ENCODE results near the gene INF2. TPM values are rescaled to one million over a fixed set of nuclear protein-coding genes. Genes with fewer than 3 reads are reported as not detected.
"Not testable (repeated sequence)": the region's sequence is repeated elsewhere in the genome, so short reads cannot be mapped to it uniquely, and the experiment has no call there.

The INF2 gene
- total and polyA plus RNA-seq, 2 donors (not counting 3 experiments of a cell fraction or from before 2014, with no cell fraction given): 55.3 to 124 TPM

DNA sequence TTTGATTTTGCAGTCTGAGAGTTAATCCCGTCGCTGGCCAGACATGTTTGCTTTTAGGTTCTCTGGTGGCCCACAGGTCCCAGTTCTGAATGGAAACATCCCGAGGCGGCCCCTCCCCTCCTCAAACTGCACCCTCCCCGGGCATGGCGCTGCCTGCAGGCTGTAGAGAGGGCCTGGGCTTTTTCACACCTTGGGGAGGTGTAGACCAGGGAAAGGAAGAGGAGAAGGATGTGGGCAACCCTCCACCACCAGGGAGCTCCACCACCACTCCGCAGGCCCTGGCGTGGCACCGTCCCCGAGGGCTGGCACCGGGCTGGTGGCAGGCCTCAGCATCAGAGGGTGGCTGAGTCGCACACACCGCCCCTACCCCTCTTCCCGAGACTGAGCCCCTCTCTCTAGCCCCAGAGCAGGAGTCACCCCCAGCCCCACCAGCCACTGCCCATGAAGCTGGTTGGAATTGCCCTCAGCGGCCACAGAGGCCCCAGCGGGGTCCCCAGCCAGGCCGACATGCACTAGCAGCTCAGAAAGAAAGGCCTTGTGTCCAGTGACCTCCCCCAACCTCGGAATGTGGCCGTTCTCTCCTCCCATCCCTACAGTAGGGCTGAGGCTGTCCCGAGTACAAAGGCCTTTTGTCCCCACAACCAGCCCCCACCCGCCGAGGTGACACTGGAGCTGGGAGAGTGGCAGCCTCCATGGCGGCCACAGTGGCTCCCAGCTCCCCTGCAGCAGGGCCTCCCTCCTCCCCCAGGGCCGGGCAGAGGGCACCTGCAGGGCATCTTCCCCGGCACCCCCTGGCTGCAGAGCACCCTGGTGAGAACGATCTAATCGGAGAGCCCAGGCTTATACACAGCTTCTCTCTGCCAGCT lies 23.5 kb upstream of the INF2 start:
- CTCF ChIA-PET: interaction anchor here (0.7 to 2.2 kb wide), 13 partner anchors 9 to 588 kb away, joined by 3 to 30 read pairs (median 8); no protein-coding TSS in a partner anchor
- peaks cover 4% of the 10 kb centered on the region for H3K4me1 ChIP-seq (ENCODE audit: control insufficient read depth, extremely low read depth, insufficient read depth, low read length)
- H3K27me3 ChIP-seq (ENCODE audit: control insufficient read depth in 2 of 2, insufficient read depth in 2 of 2, low read length in 2 of 2): no peaks in the 10 kb centered on the region
- POLR2A ChIA-PET: interaction anchor here (1.0 kb wide), 1 partner anchor 15 kb away, joined by 4 read pairs; no protein-coding TSS in a partner anchor
- H3K9me3 ChIP-seq (replicated peaks; ENCODE audit: control insufficient read depth, insufficient read depth, low read length): no peaks in the 10 kb centered on the region
- no peaks in the 10 kb centered on the region for H3K9me1 ChIP-seq (replicated peaks; ENCODE audit: control insufficient read depth, extremely low read depth, insufficient read depth, low read length)
- BruUV-seq (replicated peaks): no TSS peak
- no peaks in the 10 kb centered on the region for H3K36me3 ChIP-seq (ENCODE audit: control insufficient read depth in 2 of 2, extremely low read depth in 1 of 2, insufficient read depth in 2 of 2, low read length in 2 of 2)
- FAIRE-seq (no peak), DNase-seq (ENCODE audit: low read depth, low spot score) (peak; percentile 53)
- no peaks in the 10 kb centered on the region for H4K20me1 ChIP-seq (replicated peaks; ENCODE audit: control insufficient read depth, extremely low read depth, insufficient read depth, low read length)
- H3K79me2 ChIP-seq (ENCODE audit: control insufficient read depth, insufficient read depth, low read length): no peaks in the 10 kb centered on the region
- H3K4me3 ChIP-seq (replicated peaks in 1 of 3; ENCODE audit: insufficient read depth in 1 of 3, low read depth in 1 of 3, low read length in 3 of 3): no peak overlapping the region
- peak overlapping the region; percentile 60 for H2AFZ ChIP-seq (ENCODE audit: low read depth, low read length)
- no peak overlapping the region for H3K9ac ChIP-seq (replicated peaks; ENCODE audit: extremely low read depth, insufficient read depth, low read length)
- intact Hi-C loops (cut with micrococcal nuclease) (loop anchor here (1.0 to 2.0 kb wide), 3 partner anchors 11 to 42 kb away; partner anchors contain the start of gene INF2), dilution Hi-C loops (cut with MboI; ENCODE audit: extremely low pct_ligation_motif_present, low sequenced_read_pairs) (no loop called here)
- TF ChIP-seq JUN (IDR thresholded peaks at IDR 0.05; ENCODE audit: borderline replicate concordance, insufficient read depth, insufficient read length, low read depth): no peak
- no peak for TF ChIP-seq POLR2AphosphoS5 (IDR thresholded peaks at IDR 0.05; ENCODE audit: insufficient read depth, low read depth, low read length)
- no peak for TF ChIP-seq POLR2A (IDR thresholded peaks at IDR 0.05; ENCODE audit: low read depth, low read length)
- no peak for TF ChIP-seq MAX (IDR thresholded peaks at IDR 0.05; ENCODE audit: insufficient read depth, insufficient read length)
- peak; percentile 37 to 59 for TF ChIP-seq CTCF (IDR thresholded peaks at IDR 0.05; ENCODE audit: extremely low read depth in 1 of 2, insufficient read depth in 1 of 2, low read depth in 1 of 2, low read length in 2 of 2)
- H3K4me2 ChIP-seq (ENCODE audit: insufficient read depth, low read length): no peak overlapping the region
- H3K27ac ChIP-seq (ENCODE audit: insufficient read depth, low read depth, low read length): no peak overlapping the region

GRCh38 chr14:104666523-104666895 lies 22.9 kb upstream of the INF2 start:
- H3K4me3 ChIP-seq (replicated peaks in 1 of 3; ENCODE audit: insufficient read depth in 1 of 3, low read depth in 1 of 3, low read length in 3 of 3); H3K36me3 ChIP-seq (ENCODE audit: control insufficient read depth in 2 of 2, extremely low read depth in 1 of 2, insufficient read depth in 2 of 2, low read length in 2 of 2); H3K9ac ChIP-seq (replicated peaks; ENCODE audit: extremely low read depth, insufficient read depth, low read length); H3K9me1 ChIP-seq (replicated peaks; ENCODE audit: control insufficient read depth, extremely low read depth, insufficient read depth, low read length); H3K4me2 ChIP-seq (ENCODE audit: insufficient read depth, low read length); H3K27ac ChIP-seq (ENCODE audit: insufficient read depth, low read depth, low read length); H3K27me3 ChIP-seq (ENCODE audit: control insufficient read depth in 2 of 2, insufficient read depth in 2 of 2, low read length in 2 of 2); H3K9me3 ChIP-seq (replicated peaks; ENCODE audit: control insufficient read depth, insufficient read depth, low read length); FAIRE-seq; H3K4me1 ChIP-seq (ENCODE audit: control insufficient read depth, extremely low read depth, insufficient read depth, low read length); dilution Hi-C loops (cut with MboI; ENCODE audit: extremely low pct_ligation_motif_present, low sequenced_read_pairs); H2AFZ ChIP-seq (ENCODE audit: low read depth, low read length); BruUV-seq (replicated peaks); POLR2A ChIA-PET; intact Hi-C loops (cut with micrococcal nuclease); H3K79me2 ChIP-seq (ENCODE audit: control insufficient read depth, insufficient read depth, low read length); DNase-seq (ENCODE audit: low read depth, low spot score); H4K20me1 ChIP-seq (replicated peaks; ENCODE audit: control insufficient read depth, extremely low read depth, insufficient read depth, low read length): not testable (repeated sequence)
- CTCF ChIA-PET: interaction anchor here (1.5 to 2.2 kb wide), 9 partner anchors 9 to 159 kb away, joined by 4 to 30 read pairs (median 8); no protein-coding TSS in a partner anchor

Data from endothelial cell of umbilical vein (primary cell).